Measurements from ENCODE around the gene ATF4.

ATF4 gene

GRCh38 chr22:39528080-39528661 lies 7.8 kb downstream of the ATF4 start:
- in situ Hi-C loops (cut with MboI; ENCODE audit: low sequenced_read_pairs, unreplicated experiment): loop anchor here (25.0 kb wide), 2 partner anchors 659 to 834 kb away; partner anchors contain the start of genes SGSM3 and TNRC6B
- no peak for TF ChIP-seq CTCF (IDR thresholded peaks at IDR 0.05; ENCODE audit: borderline replicate concordance, control extremely low read depth, extremely low read depth, insufficient read depth, missing control alignments)
- peak; percentile 61 for DNase-seq (ENCODE audit: low spot score)

GRCh38 chr22:39528681-39529486 lies 8.5 kb downstream of the ATF4 start:
- in situ Hi-C loops (cut with MboI; ENCODE audit: low sequenced_read_pairs, unreplicated experiment): loop anchor here (25.0 kb wide), 2 partner anchors 658 to 833 kb away; partner anchors contain the start of genes SGSM3 and TNRC6B

GRCh38 chr22:39529487-39529851 lies 9.1 kb downstream of the ATF4 start:
- in situ Hi-C loops (cut with MboI; ENCODE audit: low sequenced_read_pairs, unreplicated experiment): loop anchor here (25.0 kb wide), 2 partner anchors 658 to 833 kb away; partner anchors contain the start of genes SGSM3 and TNRC6B
- DNase-seq (ENCODE audit: low spot score): no peak
- no peak for TF ChIP-seq CTCF (IDR thresholded peaks at IDR 0.05; ENCODE audit: borderline replicate concordance, control extremely low read depth, extremely low read depth, insufficient read depth, missing control alignments)

More at GRCh38 chr22:39528681-39529486, 8.5 kb downstream of the ATF4 start:
- peak; percentile 88 for DNase-seq (ENCODE audit: low spot score)
- peak; percentile 99 for TF ChIP-seq CTCF (IDR thresholded peaks at IDR 0.05; ENCODE audit: borderline replicate concordance, control extremely low read depth, extremely low read depth, insufficient read depth, missing control alignments)

- DNase-seq (ENCODE audit: low spot score): no peak
- no peak for TF ChIP-seq CTCF (IDR thresholded peaks at IDR 0.05; ENCODE audit: borderline replicate concordance, control extremely low read depth, extremely low read depth, insufficient read depth, missing control alignments)
- in situ Hi-C loops (cut with MboI; ENCODE audit: low sequenced_read_pairs, unreplicated experiment): loop anchor here (10.0 to 25.0 kb wide), 4 partner anchors 75 to 832 kb away; partner anchors contain the start of genes SGSM3 and TNRC6B
These were observed 9.8 kb downstream of the ATF4 start for GRCh38 chr22:39530116-39530515.

- no peak for TF ChIP-seq CTCF (IDR thresholded peaks at IDR 0.05; ENCODE audit: borderline replicate concordance, control extremely low read depth, extremely low read depth, insufficient read depth, missing control alignments)
- no peak for DNase-seq (ENCODE audit: low spot score)
- in situ Hi-C loops (cut with MboI; ENCODE audit: low sequenced_read_pairs, unreplicated experiment): loop anchor here (10.0 to 25.0 kb wide), 4 partner anchors 74 to 831 kb away; partner anchors contain the start of genes SGSM3 and TNRC6B
These were observed 10.4 kb downstream of the ATF4 start for GRCh38 chr22:39530692-39531331.

All from GM13976 (cell line).